ENCODE data around the gene CAPN1. TPM values are rescaled to one million over a fixed set of nuclear protein-coding genes. Genes with fewer than 3 reads are reported as not detected.

Gene CAPN1
- total RNA-seq, 1 donor: 164 TPM

- no peak overlapping the region for H3K4me3 ChIP-seq (ENCODE audit: low read depth, low read length)
- no peak for DNase-seq (ENCODE audit: low read depth)
- no peak for TF ChIP-seq CTCF (IDR thresholded peaks at IDR 0.05; ENCODE audit: insufficient read depth, low read length)
Measured at GRCh38 chr11:65187971-65188461, 6.3 kb downstream of the CAPN1 start.

- no peak for TF ChIP-seq CTCF (IDR thresholded peaks at IDR 0.05; ENCODE audit: insufficient read depth, low read length)
- no peak for DNase-seq (ENCODE audit: low read depth)
- H3K4me3 ChIP-seq (ENCODE audit: low read depth, low read length): no peak overlapping the region
Measured at GRCh38 chr11:65188486-65188885, 6.8 kb downstream of the CAPN1 start.

- no peak for DNase-seq (ENCODE audit: low read depth)
- TF ChIP-seq CTCF (IDR thresholded peaks at IDR 0.05; ENCODE audit: insufficient read depth, low read length): no peak
- no peak overlapping the region for H3K4me3 ChIP-seq (ENCODE audit: low read depth, low read length)
Measured at GRCh38 chr11:65189191-65189590, 7.5 kb downstream of the CAPN1 start.

- TF ChIP-seq CTCF (IDR thresholded peaks at IDR 0.05; ENCODE audit: insufficient read depth, low read length): no peak
- no peak for DNase-seq (ENCODE audit: low read depth)
- H3K4me3 ChIP-seq (ENCODE audit: low read depth, low read length): no peak overlapping the region
Measured at GRCh38 chr11:65194564-65194963, 12.8 kb downstream of the CAPN1 start.

- TF ChIP-seq CTCF (IDR thresholded peaks at IDR 0.05; ENCODE audit: insufficient read depth, low read length): no peak
- no peak for DNase-seq (ENCODE audit: low read depth)
- no peak overlapping the region for H3K4me3 ChIP-seq (ENCODE audit: low read depth, low read length)
Measured at GRCh38 chr11:65204143-65204542, 22.4 kb downstream of the CAPN1 start.

- no peak overlapping the region for H3K4me3 ChIP-seq (ENCODE audit: low read depth, low read length)
- peak; percentile 84 for TF ChIP-seq CTCF (IDR thresholded peaks at IDR 0.05; ENCODE audit: insufficient read depth, low read length)
- DNase-seq (ENCODE audit: low read depth): peak; percentile 15
Measured at GRCh38 chr11:65204646-65205601, 23.2 kb downstream of the CAPN1 start.

All from fibroblast of the aortic adventitia (primary cell).